Kidney epithelial cell (primary cell): ENCODE data around the gene ZNF831. TPM values are rescaled to one million over a fixed set of nuclear protein-coding genes. Genes with fewer than 3 reads are reported as not detected.

Experiments
- DNase-seq: peaks from one replicate; pipeline ENCODE4 v3.0.0-alpha.2; 2010; ENCODE audit warnings: low read depth
- H3K27me3 ChIP-seq: 2 replicates; pipeline ENCODE4 v1.6.0; 2011; ENCODE audit warnings: low read length; ENCODE audit not compliant: control insufficient read depth, insufficient read depth
- H3K36me3 ChIP-seq: 2 replicates; pipeline ENCODE4 v1.5.1; 2011; ENCODE audit warnings: low read length; ENCODE audit not compliant: control insufficient read depth, insufficient read depth
- H3K4me3 ChIP-seq: 2 replicates; pipeline ENCODE4 v1.5.1; 2011; ENCODE audit warnings: low read depth, mild to moderate bottlenecking, control low read depth, low read length
- total RNA-seq: library from RNA; depleted of rRNA; stranded (reverse); fragments of >200 nt; gene quantifications from 2 replicates; pipeline ENCODE4 v1.2.3, GENCODE V29; 2015
- TF ChIP-seq, protein P1 (sequence below): IDR thresholded peaks from 2 replicates; pipeline ENCODE4 v1.5.1; 2011; ENCODE audit warnings: mild to moderate bottlenecking, moderate library complexity, low read length, control low read depth, inconsistent platforms; ENCODE audit not compliant: insufficient read depth, poor library complexity, severe bottlenecking

ZNF831 gene
- total RNA-seq, 1 donor from 2014 or later: not detected

DNA sequence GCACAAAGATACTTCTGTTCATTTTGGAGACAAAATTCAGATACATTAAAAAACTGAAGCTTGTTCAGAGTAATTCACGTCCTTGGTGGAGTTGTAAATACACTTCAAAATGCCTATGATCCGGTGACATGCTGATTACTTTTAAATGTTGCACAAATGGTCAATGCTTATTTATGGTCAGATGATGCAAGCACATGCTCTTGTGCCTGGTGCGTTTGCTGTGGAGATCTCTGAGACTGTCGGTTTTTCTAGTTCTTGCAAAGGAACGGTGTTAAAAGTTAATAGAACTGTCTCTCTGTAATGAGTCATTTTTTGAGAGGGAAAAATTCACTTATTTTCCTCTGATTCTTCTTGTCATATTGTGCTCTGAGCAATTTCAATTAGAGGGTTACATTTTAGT lies 91.6 kb downstream of the ZNF831 start:
- TF ChIP-seq, protein P1, sequence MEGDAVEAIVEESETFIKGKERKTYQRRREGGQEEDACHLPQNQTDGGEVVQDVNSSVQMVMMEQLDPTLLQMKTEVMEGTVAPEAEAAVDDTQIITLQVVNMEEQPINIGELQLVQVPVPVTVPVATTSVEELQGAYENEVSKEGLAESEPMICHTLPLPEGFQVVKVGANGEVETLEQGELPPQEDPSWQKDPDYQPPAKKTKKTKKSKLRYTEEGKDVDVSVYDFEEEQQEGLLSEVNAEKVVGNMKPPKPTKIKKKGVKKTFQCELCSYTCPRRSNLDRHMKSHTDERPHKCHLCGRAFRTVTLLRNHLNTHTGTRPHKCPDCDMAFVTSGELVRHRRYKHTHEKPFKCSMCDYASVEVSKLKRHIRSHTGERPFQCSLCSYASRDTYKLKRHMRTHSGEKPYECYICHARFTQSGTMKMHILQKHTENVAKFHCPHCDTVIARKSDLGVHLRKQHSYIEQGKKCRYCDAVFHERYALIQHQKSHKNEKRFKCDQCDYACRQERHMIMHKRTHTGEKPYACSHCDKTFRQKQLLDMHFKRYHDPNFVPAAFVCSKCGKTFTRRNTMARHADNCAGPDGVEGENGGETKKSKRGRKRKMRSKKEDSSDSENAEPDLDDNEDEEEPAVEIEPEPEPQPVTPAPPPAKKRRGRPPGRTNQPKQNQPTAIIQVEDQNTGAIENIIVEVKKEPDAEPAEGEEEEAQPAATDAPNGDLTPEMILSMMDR: no peak
- Histone ChIP-seq H3K36me3 (no peaks in the 10 kb centered on the region), H3K4me3 (no peak overlapping the region), H3K27me3 (no peaks in the 10 kb centered on the region)
- DNase-seq: no peak

GRCh38 chr20:59258221-59258621 lies 94.6 kb downstream of the ZNF831 start:
- H3K36me3 ChIP-seq: no peaks in the 10 kb centered on the region

GRCh38 chr20:59259946-59260345 lies 96.3 kb downstream of the ZNF831 start:
- Histone ChIP-seq H3K36me3 (no peaks in the 10 kb centered on the region), H3K27me3 (no peaks in the 10 kb centered on the region), H3K4me3 (no peak overlapping the region)
- DNase-seq: no peak
- TF ChIP-seq, protein P1: no peak

More at GRCh38 chr20:59258221-59258621, 94.6 kb downstream of the ZNF831 start:
- TF ChIP-seq, protein P1: no peak
- DNase-seq: no peak
- no peaks in the 10 kb centered on the region for H3K27me3 ChIP-seq
- H3K4me3 ChIP-seq: no peak overlapping the region

DNA sequence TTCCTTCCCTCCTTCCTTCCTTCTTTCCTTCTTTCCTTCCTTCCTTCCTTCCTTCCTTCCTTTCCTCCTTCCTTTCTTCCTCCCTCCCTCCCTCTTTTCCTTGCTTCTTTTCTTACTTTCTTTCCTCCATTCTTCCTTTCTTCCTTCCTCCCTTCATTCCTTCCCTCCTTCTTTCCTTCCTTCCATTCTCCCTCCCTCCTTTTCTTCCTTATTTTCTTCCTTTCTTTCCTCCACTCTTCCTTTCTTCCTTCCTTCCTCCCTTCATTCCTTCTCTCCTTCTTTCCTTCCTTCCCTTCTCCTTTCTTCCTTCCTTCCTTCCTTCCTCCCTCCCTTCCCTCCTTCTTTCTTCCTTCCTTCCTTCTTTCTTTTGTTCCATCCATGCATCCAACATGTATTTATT lies 101.7 kb downstream of the ZNF831 start:
- TF ChIP-seq, protein P1: no peak
- Histone ChIP-seq H3K36me3 (no peaks in the 10 kb centered on the region), H3K27me3 (peaks cover 3% of the 10 kb centered on the region), H3K4me3 (no peak overlapping the region)
- DNase-seq: no peak

DNA sequence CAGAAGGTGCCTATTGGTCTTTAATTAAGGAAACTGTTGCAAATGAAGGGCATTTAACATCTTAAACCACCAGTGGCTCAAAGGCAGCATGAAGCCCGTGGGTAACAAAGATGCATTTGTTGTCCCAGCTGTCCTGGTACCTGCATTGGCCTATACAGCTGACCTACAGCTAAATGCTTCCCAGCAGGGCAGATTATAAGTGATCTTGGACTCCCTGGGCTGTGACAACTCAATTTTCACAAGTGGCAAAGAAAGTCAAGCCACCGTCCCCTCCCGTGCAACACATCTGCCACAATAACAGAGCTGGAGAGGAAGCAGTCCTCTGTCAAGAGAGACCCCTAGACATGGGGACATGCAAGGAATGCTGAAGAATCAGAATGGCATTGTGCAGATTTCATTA lies 105.2 kb downstream of the ZNF831 start:
- no peak for DNase-seq
- H3K4me3 ChIP-seq: no peak overlapping the region
- peaks cover 3% of the 10 kb centered on the region for H3K27me3 ChIP-seq
- no peaks in the 10 kb centered on the region for H3K36me3 ChIP-seq
- TF ChIP-seq, protein P1: no peak

DNA sequence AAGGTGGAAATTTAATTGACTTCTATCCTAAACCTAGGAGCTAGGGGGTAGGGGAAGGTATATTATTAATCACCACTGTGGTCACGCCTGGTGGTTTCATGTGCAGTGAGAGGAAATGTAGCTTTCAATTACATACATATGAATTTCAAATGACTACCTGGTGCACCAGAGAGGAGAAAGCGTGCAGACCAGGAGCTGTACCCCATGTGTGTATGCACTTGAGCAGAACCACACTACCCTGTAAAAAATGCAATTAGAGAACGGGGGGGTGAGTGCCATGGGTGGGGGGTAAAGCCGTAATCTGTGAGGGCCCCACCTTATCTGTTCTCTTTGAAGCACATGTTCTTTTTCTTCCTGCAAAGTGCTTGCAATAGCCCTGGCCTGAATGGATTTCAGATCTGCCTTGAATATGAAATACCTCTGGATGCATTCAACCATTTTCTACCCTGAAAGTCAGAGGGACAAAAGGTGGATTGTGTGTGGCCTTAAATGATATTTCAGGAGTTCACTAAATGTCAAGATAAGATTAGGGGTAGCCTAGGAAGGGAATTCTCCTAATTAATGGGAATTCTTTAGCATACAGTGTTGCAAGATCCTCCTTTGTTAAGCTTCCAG lies 105.9 kb downstream of the ZNF831 start:
- TF ChIP-seq, protein P1: no peak
- Histone ChIP-seq H3K36me3 (no peaks in the 10 kb centered on the region), H3K4me3 (no peak overlapping the region), H3K27me3 (peaks cover 3% of the 10 kb centered on the region)
- DNase-seq: no peak
